Neural crest cell (in vitro differentiated cells): ENCODE data around the gene DNAH6. TPM values are rescaled to one million over a fixed set of nuclear protein-coding genes. Genes with fewer than 3 reads are reported as not detected.

ENCODE experiments used
- DNase-seq: peaks from one replicate; pipeline ENCODE4 v3.0.0; 2021; ENCODE audit warnings: low read depth, mixed read lengths, low spot score
- H3K27ac Mint-ChIP-seq: one replicate; pipeline ENCODE4 v1.8.0; 2021; ENCODE audit warnings: mild to moderate bottlenecking, mixed read lengths; ENCODE audit not compliant: unreplicated experiment
- H3K27me3 Mint-ChIP-seq: 2 replicates; pipeline ENCODE4 v1.8.0; 2021; ENCODE audit warnings: low read depth, mild to moderate bottlenecking, mixed read lengths
- H3K36me3 Mint-ChIP-seq: 2 replicates; pipeline ENCODE4 v1.8.0; 2021; ENCODE audit warnings: low read depth, mild to moderate bottlenecking, mixed read lengths
- H3K4me1 Mint-ChIP-seq: 2 replicates; pipeline ENCODE4 v1.8.0; 2021; ENCODE audit warnings: mixed read lengths
- H3K4me3 Mint-ChIP-seq: one replicate; pipeline ENCODE4 v1.8.0; 2021; ENCODE audit warnings: mild to moderate bottlenecking, mixed read lengths
- H3K9me3 Mint-ChIP-seq: 2 replicates; pipeline ENCODE4 v1.8.0; 2021; ENCODE audit warnings: mixed read lengths
- CTCF ChIP-seq: fragments of 200-600 bp; sonication (generic); conservative IDR thresholded peaks from 2 replicates; pipeline ENCODE4 v1.5.0; 2021; ENCODE audit warnings: antibody characterized with exemption, mild to moderate bottlenecking
- total RNA-seq: library from RNA; stranded (reverse); gene quantifications from 2 replicates; pipeline ENCODE4 v1.2.1, GENCODE V29; 2021

Gene DNAH6
- total RNA-seq, 1 donor from 2014 or later = 2.8 TPM

- no peak for TF ChIP-seq CTCF
- no peaks in the 10 kb centered on the region for H3K27me3 Mint-ChIP-seq
- no peak overlapping the region for H3K4me3 Mint-ChIP-seq
- DNase-seq = no peak
- no peaks in the 10 kb centered on the region for H3K36me3 Mint-ChIP-seq
- peaks cover 4% of the 10 kb centered on the region for H3K4me1 Mint-ChIP-seq
- no peaks in the 10 kb centered on the region for H3K9me3 Mint-ChIP-seq
- no peak overlapping the region for H3K27ac Mint-ChIP-seq
Observed at GRCh38 chr2:84628486-84628885, 112.2 kb downstream of the DNAH6 start.

- no peaks in the 10 kb centered on the region for H3K9me3 Mint-ChIP-seq
- no peak overlapping the region for H3K27ac Mint-ChIP-seq
- H3K36me3 Mint-ChIP-seq = no peaks in the 10 kb centered on the region
- peaks cover 4% of the 10 kb centered on the region for H3K4me1 Mint-ChIP-seq
- no peak for TF ChIP-seq CTCF
- no peak overlapping the region for H3K4me3 Mint-ChIP-seq
- no peak for DNase-seq
- H3K27me3 Mint-ChIP-seq = no peaks in the 10 kb centered on the region
Observed at GRCh38 chr2:84629550-84629949, 113.3 kb downstream of the DNAH6 start.

GRCh38 chr2:84631047-84631446 lies 114.7 kb downstream of the DNAH6 start:
- TF ChIP-seq CTCF = peak; percentile 75
- no peak for DNase-seq
- peaks cover 4% of the 10 kb centered on the region for H3K4me1 Mint-ChIP-seq
- no peaks in the 10 kb centered on the region for H3K9me3 Mint-ChIP-seq
- H3K27ac Mint-ChIP-seq = no peak overlapping the region
- H3K4me3 Mint-ChIP-seq = no peak overlapping the region
- no peaks in the 10 kb centered on the region for H3K36me3 Mint-ChIP-seq
- no peaks in the 10 kb centered on the region for H3K27me3 Mint-ChIP-seq

GRCh38 chr2:84631985-84632384 lies 115.7 kb downstream of the DNAH6 start:
- Mint-ChIP-seq H3K27me3 (no peaks in the 10 kb centered on the region), H3K36me3 (no peaks in the 10 kb centered on the region), H3K27ac (no peak overlapping the region), H3K4me3 (no peak overlapping the region), H3K4me1 (peaks cover 4% of the 10 kb centered on the region), H3K9me3 (no peaks in the 10 kb centered on the region)
- DNase-seq = no peak
- no peak for TF ChIP-seq CTCF

GRCh38 chr2:84636080-84636971 lies 120.0 kb downstream of the DNAH6 start:
- Mint-ChIP-seq H3K4me3 (no peak overlapping the region), H3K27ac (no peak overlapping the region), H3K9me3 (no peaks in the 10 kb centered on the region), H3K4me1 (no peaks in the 10 kb centered on the region), H3K27me3 (no peaks in the 10 kb centered on the region), H3K36me3 (peaks cover 3% of the 10 kb centered on the region)
- DNase-seq = no peak
- no peak for TF ChIP-seq CTCF
